ENCODE data around the gene ZNF185.

DNA sequence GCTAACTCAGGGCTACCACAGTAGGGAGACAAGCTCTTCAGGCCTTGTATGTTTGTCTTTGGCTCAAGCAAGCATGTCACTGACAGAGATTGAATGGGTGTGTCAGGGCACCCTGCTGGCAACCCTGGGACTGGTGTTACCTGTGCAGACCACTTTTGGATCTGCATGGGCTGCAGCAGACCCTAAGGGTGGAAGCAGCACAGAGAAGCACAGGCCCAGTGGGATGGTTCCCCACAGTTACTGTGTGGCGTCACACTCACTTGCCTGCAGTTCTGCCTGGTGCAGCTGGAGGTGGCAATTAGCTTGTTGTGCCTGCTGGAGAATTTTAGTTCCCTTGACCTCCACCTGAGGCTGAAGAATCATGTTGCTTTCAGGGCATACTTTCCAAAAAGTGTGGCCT, 46.0 kb downstream of the ZNF185 start:
- no peak for TF ChIP-seq RAD21 (CRISPR knock-in tag; conservative IDR thresholded peaks at IDR 0.05 in 1 of 2, IDR thresholded peaks at IDR 0.05 in 1 of 2)
- no peak for TF ChIP-seq TEAD4 (IDR thresholded peaks at IDR 0.05; ENCODE audit: low read length)
- TF ChIP-seq TEAD4 (CRISPR knock-in tag; IDR thresholded peaks at IDR 0.05; ENCODE audit: borderline replicate concordance), result no peak
- TF ChIP-seq CEBPB (tag; IDR thresholded peaks at IDR 0.05), result no peak
- TF ChIP-seq ZBTB33 (CRISPR knock-in tag; IDR thresholded peaks at IDR 0.05), result no peak
- no peak for TF ChIP-seq SMARCE1 (IDR thresholded peaks at IDR 0.05)
- no peak for TF ChIP-seq ZBTB49 (CRISPR knock-in tag; IDR thresholded peaks at IDR 0.05; ENCODE audit: borderline replicate concordance)
- no peak for TF ChIP-seq SAFB2 (IDR thresholded peaks at IDR 0.05; ENCODE audit: borderline replicate concordance, low read depth, low read length, severe bottlenecking)
- no peak for TF ChIP-seq MAFK (IDR thresholded peaks at IDR 0.05; ENCODE audit: low read length)
- TF ChIP-seq GATA2 (CRISPR knock-in tag; IDR thresholded peaks at IDR 0.05), result no peak
- TF ChIP-seq, protein P1, sequence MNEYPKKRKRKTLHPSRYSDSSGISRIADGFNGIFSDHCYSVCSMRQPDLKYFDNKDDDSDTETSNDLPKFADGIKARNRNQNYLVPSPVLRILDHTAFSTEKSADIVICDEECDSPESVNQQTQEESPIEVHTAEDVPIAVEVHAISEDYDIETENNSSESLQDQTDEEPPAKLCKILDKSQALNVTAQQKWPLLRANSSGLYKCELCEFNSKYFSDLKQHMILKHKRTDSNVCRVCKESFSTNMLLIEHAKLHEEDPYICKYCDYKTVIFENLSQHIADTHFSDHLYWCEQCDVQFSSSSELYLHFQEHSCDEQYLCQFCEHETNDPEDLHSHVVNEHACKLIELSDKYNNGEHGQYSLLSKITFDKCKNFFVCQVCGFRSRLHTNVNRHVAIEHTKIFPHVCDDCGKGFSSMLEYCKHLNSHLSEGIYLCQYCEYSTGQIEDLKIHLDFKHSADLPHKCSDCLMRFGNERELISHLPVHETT (CRISPR knock-in tag; conservative IDR thresholded peaks at IDR 0.05 in 1 of 2, IDR thresholded peaks at IDR 0.05 in 1 of 2), result no peak
